Activated naive CD8-positive, alpha-beta T cell treated with anti-CD3 and anti-CD28 coated beads, Interleukin-2, amount 10 ng/mL, durations not matched to agents 7 days and 5 days (primary cell): Measurements from ENCODE around the gene RGL1. TPM values are rescaled to one million over a fixed set of nuclear protein-coding genes. Genes with fewer than 3 reads are reported as not detected.

Experiments
- ATAC-seq: fragments of 150-1000 bp; cut with Tn5 transposase; one replicate; pipeline ENCODE4 v1.10.0; 2021; ENCODE audit warnings: low read depth, moderate library complexity
- POLR2A ChIA-PET: fragments of 350-600 bp; sonication (Branson Sonifier 250); formaldehyde crosslinking; loops from one replicate; lab custom pipeline; 2021; ENCODE audit warnings: antibody characterized with exemption; lab: Charles Lee
- DNase-seq: peaks from one replicate; pipeline ENCODE4 v3.0.0; 2021
- H3K27ac Mint-ChIP-seq: one replicate; pipeline ENCODE4 v1.8.0; 2022; ENCODE audit warnings: mild to moderate bottlenecking, mixed read lengths
- H3K27me3 Mint-ChIP-seq: one replicate; pipeline ENCODE4 v1.8.0; 2022; ENCODE audit warnings: mild to moderate bottlenecking, moderate library complexity, mixed read lengths
- H3K36me3 Mint-ChIP-seq: one replicate; pipeline ENCODE4 v1.8.0; 2021; ENCODE audit warnings: mild to moderate bottlenecking, mixed read lengths
- H3K4me1 Mint-ChIP-seq: one replicate; pipeline ENCODE4 v1.8.0; 2021; ENCODE audit warnings: mixed read lengths
- H3K4me3 Mint-ChIP-seq: one replicate; pipeline ENCODE4 v1.8.0; 2022; ENCODE audit warnings: mild to moderate bottlenecking, moderate library complexity, mixed read lengths
- H3K9me3 Mint-ChIP-seq: one replicate; pipeline ENCODE4 v1.8.0; 2021; ENCODE audit warnings: mixed read lengths
- total RNA-seq, 2 experiments: library from RNA; stranded (reverse); gene quantifications; one replicate each; pipeline ENCODE4 v1.2.3, GENCODE V29; 2021

Gene RGL1
- total RNA-seq, 2 experiments from 2014 or later, result 2.7 to 3.4 TPM

DNA sequence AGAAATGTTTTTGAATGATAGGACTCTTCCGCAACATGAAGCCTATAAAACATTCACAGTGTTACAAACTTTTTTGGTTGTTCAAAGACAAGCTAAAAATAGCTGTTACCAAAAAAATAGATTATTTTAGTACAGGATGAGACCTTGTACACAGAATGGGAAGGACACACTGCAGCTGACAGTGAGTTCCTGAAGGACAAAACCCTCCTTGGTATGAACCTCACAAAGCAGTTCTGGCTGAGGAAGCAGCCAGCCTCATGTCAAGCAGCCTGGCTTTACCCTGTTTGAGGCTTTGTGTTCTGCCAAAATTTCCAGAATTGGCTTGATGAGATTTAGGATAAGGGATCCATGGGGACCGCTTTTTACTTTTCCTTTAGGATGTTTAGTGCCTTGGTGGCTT lies 93.7 kb downstream of the RGL1 start:
- Mint-ChIP-seq H3K27me3 (peaks cover 2% of the 10 kb centered on the region), H3K9me3 (peaks cover 2% of the 10 kb centered on the region), H3K4me3 (no peak overlapping the region), H3K4me1 (peaks cover 9% of the 10 kb centered on the region), H3K27ac (no peak overlapping the region), H3K36me3 (peaks cover 7% of the 10 kb centered on the region)
- POLR2A ChIA-PET, result no interaction called here
- ATAC-seq (no peak), DNase-seq (no peak)

DNA sequence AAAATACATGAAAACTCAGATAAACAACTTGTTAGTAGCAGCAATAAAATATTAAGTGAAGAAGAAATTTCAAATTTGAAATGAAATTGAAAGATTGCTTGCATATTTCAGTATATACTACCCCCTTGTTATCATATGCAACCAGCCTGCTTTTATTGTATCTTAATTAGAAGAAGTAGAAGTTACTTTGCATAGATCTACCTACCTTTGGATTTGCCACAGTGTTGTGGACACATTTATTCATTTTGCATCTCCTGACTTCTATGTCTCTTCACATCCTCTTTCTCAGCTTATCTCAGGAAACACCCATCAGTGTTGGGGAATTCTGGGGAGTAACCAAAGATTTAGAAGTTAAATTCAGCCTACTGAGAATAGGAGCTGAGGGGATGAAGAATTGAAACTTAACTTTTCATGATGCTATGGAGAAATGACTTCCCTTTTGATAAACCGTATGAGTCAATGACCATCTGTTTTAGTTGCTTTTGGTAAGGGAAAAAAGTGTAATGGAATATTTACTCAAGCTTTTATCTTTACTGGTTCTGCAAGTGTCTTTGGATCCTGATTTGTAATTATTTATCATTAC lies 96.9 kb downstream of the RGL1 start:
- POLR2A ChIA-PET, result no interaction called here
- peaks cover 2% of the 10 kb centered on the region for H3K27me3 Mint-ChIP-seq

DNA sequence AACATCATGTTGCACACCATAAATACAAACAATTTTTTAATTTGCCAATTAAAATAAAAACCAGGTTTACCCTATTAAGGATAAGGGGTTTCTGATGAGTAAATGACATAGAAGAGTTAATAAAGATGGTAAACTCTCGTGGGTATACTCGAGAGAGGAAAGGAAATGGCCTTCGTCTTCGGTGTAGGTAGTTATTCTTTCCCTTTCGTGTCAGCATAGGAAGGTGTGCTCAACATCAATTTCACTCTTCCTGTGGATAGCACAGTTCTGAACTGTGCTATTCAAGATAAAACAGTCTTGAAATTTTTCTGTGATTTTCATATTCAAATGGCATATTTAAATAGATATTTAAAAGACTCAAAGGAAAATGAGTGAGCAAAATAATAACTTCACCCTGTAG lies 98.2 kb downstream of the RGL1 start:
- H3K27ac Mint-ChIP-seq, result no peak overlapping the region
- peaks cover 2% of the 10 kb centered on the region for H3K4me1 Mint-ChIP-seq
- peaks cover 2% of the 10 kb centered on the region for H3K27me3 Mint-ChIP-seq
- peaks cover 2% of the 10 kb centered on the region for H3K9me3 Mint-ChIP-seq
- no peak for ATAC-seq
- peaks cover 4% of the 10 kb centered on the region for H3K36me3 Mint-ChIP-seq
- POLR2A ChIA-PET, result no interaction called here
- H3K4me3 Mint-ChIP-seq, result no peak overlapping the region
- no peak for DNase-seq

More for the DNA sequence above, 96.9 kb downstream of the RGL1 start:
- H3K4me1 Mint-ChIP-seq, result peaks cover 4% of the 10 kb centered on the region
- peaks cover 4% of the 10 kb centered on the region for H3K36me3 Mint-ChIP-seq
- H3K4me3 Mint-ChIP-seq, result no peak overlapping the region
- H3K27ac Mint-ChIP-seq, result no peak overlapping the region
- peaks cover 2% of the 10 kb centered on the region for H3K9me3 Mint-ChIP-seq
- no peak for DNase-seq
- ATAC-seq, result no peak

DNA sequence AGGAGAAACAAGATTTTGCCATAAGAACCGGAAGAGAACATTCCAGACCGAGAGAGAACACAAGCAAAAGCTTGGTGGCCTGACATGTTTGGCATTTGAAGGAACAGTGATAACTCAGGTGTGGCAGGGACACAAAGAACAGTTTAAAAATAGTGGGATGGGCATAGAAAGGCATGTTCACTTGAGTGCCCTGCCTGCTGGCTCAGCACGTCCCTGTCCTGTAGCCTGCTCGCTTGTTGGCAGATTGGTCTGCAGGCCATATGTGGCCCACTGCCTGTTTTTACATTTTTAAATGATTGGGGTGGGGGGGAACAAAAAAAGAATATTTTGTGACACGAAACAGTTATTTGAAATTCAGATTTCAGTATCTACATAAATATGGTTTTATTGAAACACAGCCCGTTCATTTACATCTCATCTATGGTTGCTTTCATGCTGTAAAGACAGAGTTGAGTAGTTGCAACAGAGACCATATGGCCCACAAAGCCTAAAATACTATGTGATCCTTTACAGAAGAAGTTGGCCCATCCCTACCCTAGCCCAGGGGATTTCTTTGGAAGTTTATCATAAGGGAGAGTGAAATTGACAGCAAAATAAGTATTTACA lies 100.7 kb downstream of the RGL1 start:
- Mint-ChIP-seq H3K4me3 (no peak overlapping the region), H3K36me3 (peaks cover 8% of the 10 kb centered on the region), H3K4me1 (peaks cover 2% of the 10 kb centered on the region), H3K9me3 (peaks cover 2% of the 10 kb centered on the region), H3K27ac (no peak overlapping the region), H3K27me3 (peaks cover 2% of the 10 kb centered on the region)
- DNase-seq, result no peak
- POLR2A ChIA-PET, result no interaction called here
- ATAC-seq, result no peak

DNA sequence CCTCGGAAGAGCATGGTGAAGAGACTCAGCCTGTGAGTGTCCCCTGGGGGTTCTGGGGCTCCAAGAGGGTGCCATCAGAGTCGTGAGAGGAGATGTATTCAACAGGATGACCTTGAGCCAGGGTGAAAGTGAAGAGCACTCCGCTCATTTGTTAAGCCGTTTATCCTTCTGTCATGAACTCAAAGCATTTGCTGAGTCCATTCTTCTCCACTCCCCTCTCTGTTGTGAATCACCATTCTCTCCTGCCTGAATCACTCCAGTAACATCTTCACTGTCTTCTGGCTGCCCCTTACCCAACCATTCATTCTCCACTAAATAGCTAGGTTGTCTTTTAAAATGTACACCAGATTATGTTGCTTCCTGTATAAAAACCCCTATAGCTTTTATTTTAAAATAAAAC lies 102.2 kb downstream of the RGL1 start:
- POLR2A ChIA-PET, result no interaction called here
- no peak overlapping the region for H3K4me3 Mint-ChIP-seq
- peaks cover 3% of the 10 kb centered on the region for H3K4me1 Mint-ChIP-seq
- H3K27me3 Mint-ChIP-seq, result no peaks in the 10 kb centered on the region
- no peak overlapping the region for H3K27ac Mint-ChIP-seq
- H3K36me3 Mint-ChIP-seq, result peaks cover 4% of the 10 kb centered on the region
- DNase-seq (no peak), ATAC-seq (no peak)
- H3K9me3 Mint-ChIP-seq, result no peaks in the 10 kb centered on the region

GRCh38 chr1:183908079-183908478 lies 103.2 kb downstream of the RGL1 start:
- H3K27ac Mint-ChIP-seq, result no peak overlapping the region
- DNase-seq, result no peak
- H3K36me3 Mint-ChIP-seq, result peaks cover 6% of the 10 kb centered on the region
- H3K4me1 Mint-ChIP-seq, result peaks cover 3% of the 10 kb centered on the region
- no peak overlapping the region for H3K4me3 Mint-ChIP-seq
- POLR2A ChIA-PET, result no interaction called here
- peak; percentile 30 for ATAC-seq
- H3K9me3 Mint-ChIP-seq, result no peaks in the 10 kb centered on the region
- no peaks in the 10 kb centered on the region for H3K27me3 Mint-ChIP-seq

- POLR2A ChIA-PET, result no interaction called here
- Mint-ChIP-seq H3K4me1 (peaks cover 3% of the 10 kb centered on the region), H3K9me3 (no peaks in the 10 kb centered on the region), H3K27me3 (no peaks in the 10 kb centered on the region), H3K27ac (no peak overlapping the region), H3K36me3 (peaks cover 6% of the 10 kb centered on the region), H3K4me3 (no peak overlapping the region)
- no peak for DNase-seq
- ATAC-seq, result no peak
Measured at GRCh38 chr1:183909672-183910071, 104.8 kb downstream of the RGL1 start.

DNA sequence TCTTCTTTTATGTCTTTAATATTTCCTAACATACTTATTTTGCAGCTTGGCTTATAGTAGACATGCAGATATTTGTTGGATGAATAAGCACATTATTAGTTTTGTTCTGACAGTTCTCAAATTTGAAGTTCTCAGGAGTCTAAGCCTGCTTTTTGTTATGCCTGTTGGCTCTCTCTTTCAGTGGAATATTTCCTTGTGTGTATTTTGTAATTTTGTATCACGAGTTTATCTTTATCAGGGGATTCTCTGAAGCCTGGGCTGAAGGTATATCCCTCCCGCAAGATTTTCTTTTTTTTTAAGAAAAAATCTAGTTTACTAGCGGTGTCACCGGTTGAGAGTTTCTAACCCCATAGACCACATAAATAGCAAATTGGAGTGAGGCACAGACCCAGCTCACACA lies 105.9 kb downstream of the RGL1 start:
- Mint-ChIP-seq H3K36me3 (peaks cover 6% of the 10 kb centered on the region), H3K4me3 (no peak overlapping the region), H3K27me3 (no peaks in the 10 kb centered on the region), H3K27ac (no peak overlapping the region), H3K4me1 (peaks cover 6% of the 10 kb centered on the region), H3K9me3 (no peaks in the 10 kb centered on the region)
- POLR2A ChIA-PET, result no interaction called here
- DNase-seq (no peak), ATAC-seq (no peak)

DNA sequence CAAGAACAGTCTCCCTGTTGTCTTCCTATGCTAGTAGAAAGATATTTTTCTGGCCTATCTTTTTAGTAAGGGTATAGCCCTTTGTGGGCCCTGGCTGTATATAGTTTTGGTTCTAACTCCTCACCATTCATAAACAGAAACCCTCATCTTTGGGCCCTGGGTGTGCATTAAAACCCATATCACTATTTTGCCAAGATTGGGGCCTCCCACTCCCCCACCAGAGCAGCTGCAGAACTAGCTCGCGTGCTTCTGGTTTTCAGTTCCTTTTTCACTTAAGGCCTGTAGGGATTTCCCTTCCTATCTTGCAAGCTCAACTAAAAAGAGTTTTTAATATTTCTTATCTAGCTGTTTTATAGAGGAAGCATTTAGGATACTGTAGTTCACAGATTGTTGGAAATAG lies 106.4 kb downstream of the RGL1 start:
- DNase-seq (no peak), ATAC-seq (no peak)
- Mint-ChIP-seq H3K36me3 (peaks cover 6% of the 10 kb centered on the region), H3K27me3 (no peaks in the 10 kb centered on the region), H3K4me3 (no peak overlapping the region), H3K27ac (no peak overlapping the region), H3K9me3 (no peaks in the 10 kb centered on the region), H3K4me1 (peaks cover 11% of the 10 kb centered on the region)
- POLR2A ChIA-PET, result no interaction called here

DNA sequence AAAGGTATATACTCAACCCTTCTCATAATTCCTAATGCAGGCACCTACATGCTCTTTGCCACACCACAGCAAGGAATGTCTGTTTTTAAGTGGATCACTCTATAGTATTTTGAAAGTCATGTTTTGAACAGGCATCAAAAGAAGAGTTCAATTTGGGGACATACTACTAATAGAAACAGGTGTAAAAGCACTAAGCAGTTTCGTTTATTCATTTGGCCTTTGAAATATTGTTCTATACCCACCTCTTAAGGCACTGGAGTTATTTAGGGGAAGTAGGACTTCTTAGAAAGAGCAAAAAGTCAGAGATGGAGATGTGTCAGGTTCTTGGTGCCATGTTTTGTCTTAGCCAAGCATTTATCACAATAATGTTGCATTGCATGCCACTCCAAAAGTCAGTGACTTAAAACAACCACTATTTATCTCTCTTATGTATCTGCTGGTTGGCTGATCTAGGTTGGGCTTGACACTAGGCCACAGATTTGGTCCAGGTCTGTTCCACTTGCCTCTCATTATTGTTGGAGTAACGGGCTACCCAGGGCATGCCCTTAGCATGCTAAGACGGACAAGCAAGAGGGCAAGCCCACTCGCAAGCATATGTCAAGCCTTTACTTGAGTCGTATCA lies 107.5 kb downstream of the RGL1 start:
- H3K36me3 Mint-ChIP-seq, result peaks cover 6% of the 10 kb centered on the region
- no peak for ATAC-seq
- POLR2A ChIA-PET, result no interaction called here
- no peaks in the 10 kb centered on the region for H3K27me3 Mint-ChIP-seq
- no peak overlapping the region for H3K27ac Mint-ChIP-seq
- DNase-seq, result no peak
- H3K9me3 Mint-ChIP-seq, result no peaks in the 10 kb centered on the region
- H3K4me3 Mint-ChIP-seq, result no peak overlapping the region
- H3K4me1 Mint-ChIP-seq, result peaks cover 13% of the 10 kb centered on the region

GRCh38 chr1:183913567-183913993 lies 108.7 kb downstream of the RGL1 start:
- H3K27me3 Mint-ChIP-seq, result no peaks in the 10 kb centered on the region
- no peak overlapping the region for H3K27ac Mint-ChIP-seq

DNA sequence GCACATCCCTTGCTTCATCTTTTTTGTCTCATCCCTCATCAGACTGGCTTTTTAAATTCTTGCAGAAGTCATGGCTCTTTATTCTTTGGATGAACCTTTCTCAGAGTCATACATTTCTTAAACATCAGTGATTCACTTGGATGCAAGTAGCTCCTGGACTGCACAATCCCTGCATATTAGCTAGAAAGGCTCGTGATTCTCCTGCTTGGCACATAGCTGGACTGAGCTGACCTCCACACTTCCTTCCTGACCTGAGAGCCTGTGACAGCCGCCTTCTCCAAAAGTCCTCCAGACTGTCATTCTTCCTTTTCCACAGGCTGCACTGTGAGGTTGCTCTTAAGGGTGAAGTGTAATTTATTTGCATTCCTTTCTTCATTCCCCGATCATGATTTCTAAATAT lies 109.4 kb downstream of the RGL1 start:
- ATAC-seq (no peak), DNase-seq (no peak)
- H3K27ac Mint-ChIP-seq, result no peak overlapping the region
- peaks cover 13% of the 10 kb centered on the region for H3K4me1 Mint-ChIP-seq
- POLR2A ChIA-PET, result no interaction called here
- no peaks in the 10 kb centered on the region for H3K9me3 Mint-ChIP-seq
- H3K36me3 Mint-ChIP-seq, result peaks cover 2% of the 10 kb centered on the region
- H3K27me3 Mint-ChIP-seq, result no peaks in the 10 kb centered on the region
- H3K4me3 Mint-ChIP-seq, result no peak overlapping the region

More at GRCh38 chr1:183913567-183913993, 108.7 kb downstream of the RGL1 start:
- Mint-ChIP-seq H3K36me3 (peaks cover 2% of the 10 kb centered on the region), H3K4me1 (peaks cover 13% of the 10 kb centered on the region), H3K4me3 (no peak overlapping the region), H3K9me3 (no peaks in the 10 kb centered on the region)
- ATAC-seq (no peak), DNase-seq (no peak)
- POLR2A ChIA-PET, result no interaction called here

DNA sequence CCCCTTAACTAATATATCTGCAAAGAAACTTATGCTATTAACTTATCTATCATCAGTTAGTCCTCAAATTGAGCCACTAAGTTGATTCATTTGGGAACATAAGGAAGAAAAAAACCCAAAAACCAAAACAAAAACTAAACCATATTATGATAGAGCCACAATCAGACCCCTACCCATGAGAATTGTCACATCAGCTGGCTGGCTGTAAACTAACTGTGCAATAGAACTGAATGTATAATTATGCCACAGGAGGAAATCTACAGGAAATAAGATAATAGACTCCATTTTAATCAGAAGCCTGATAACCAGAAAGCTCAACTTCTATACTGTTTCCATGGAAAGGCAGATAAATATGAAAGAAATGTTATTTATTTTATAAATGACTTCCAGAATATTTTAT lies 110.0 kb downstream of the RGL1 start:
- H3K4me1 Mint-ChIP-seq, result peaks cover 13% of the 10 kb centered on the region
- H3K27me3 Mint-ChIP-seq, result no peaks in the 10 kb centered on the region
- H3K4me3 Mint-ChIP-seq, result no peak overlapping the region
- no peaks in the 10 kb centered on the region for H3K9me3 Mint-ChIP-seq
- no peak for ATAC-seq
- H3K36me3 Mint-ChIP-seq, result peaks cover 2% of the 10 kb centered on the region
- POLR2A ChIA-PET, result no interaction called here
- no peak for DNase-seq
- no peak overlapping the region for H3K27ac Mint-ChIP-seq
